Upper lobe of left lung (tissue), 4 donors: ENCODE data around the gene ABCG1.

Source experiments
- POLR2A ChIP-seq, 4 donors: fragments of 450-650 bp; IDR thresholded peaks; one replicate each; pipeline ENCODE4 v1.5.1; 2016 to 2017; ENCODE audit warnings: antibody characterized with exemption in 4 of 4, mild to moderate bottlenecking in 2 of 4
- POLR2AphosphoS5 ChIP-seq, 2 donors: sonication (generic); formaldehyde crosslinking; IDR thresholded peaks; one replicate each; pipeline ENCODE4 v1.5.1; 2017; ENCODE audit warnings: antibody characterized with exemption in 2 of 2
- TF ChIP-seq, protein P1 (sequence below), 6 experiments: fragments of 450-650 bp in 4 of 6; fragments of 200-600 bp in 2 of 6; sonication (generic) in 2 of 6; IDR thresholded peaks; one replicate each; pipeline ENCODE4 v1.5.1; 2016 to 2019; ENCODE audit warnings: antibody characterized with exemption in 6 of 6

DNA sequence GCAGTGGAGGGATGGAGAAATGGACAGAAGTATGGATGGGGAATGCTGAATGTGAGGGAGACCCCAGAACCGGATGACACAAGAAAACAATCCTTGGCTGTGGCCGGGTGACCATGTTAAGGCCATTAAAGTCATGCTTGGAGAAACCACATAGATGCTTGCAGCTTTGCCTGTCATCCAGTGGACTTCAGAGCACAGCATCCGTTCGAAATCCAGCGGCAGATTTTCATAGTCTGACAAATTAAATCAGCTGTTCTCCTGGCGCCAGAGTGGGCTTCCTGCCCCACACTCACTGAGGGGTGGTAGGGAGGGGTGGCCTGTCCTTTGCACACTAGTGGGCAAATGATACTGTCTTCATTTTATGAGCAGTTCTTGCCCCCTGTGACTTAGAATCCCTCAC, 35.1 kb downstream of the ABCG1 start:
- TF ChIP-seq, protein P1, sequence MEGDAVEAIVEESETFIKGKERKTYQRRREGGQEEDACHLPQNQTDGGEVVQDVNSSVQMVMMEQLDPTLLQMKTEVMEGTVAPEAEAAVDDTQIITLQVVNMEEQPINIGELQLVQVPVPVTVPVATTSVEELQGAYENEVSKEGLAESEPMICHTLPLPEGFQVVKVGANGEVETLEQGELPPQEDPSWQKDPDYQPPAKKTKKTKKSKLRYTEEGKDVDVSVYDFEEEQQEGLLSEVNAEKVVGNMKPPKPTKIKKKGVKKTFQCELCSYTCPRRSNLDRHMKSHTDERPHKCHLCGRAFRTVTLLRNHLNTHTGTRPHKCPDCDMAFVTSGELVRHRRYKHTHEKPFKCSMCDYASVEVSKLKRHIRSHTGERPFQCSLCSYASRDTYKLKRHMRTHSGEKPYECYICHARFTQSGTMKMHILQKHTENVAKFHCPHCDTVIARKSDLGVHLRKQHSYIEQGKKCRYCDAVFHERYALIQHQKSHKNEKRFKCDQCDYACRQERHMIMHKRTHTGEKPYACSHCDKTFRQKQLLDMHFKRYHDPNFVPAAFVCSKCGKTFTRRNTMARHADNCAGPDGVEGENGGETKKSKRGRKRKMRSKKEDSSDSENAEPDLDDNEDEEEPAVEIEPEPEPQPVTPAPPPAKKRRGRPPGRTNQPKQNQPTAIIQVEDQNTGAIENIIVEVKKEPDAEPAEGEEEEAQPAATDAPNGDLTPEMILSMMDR (IDR thresholded peaks at IDR 0.05): no peak
- no peak for TF ChIP-seq POLR2A (IDR thresholded peaks at IDR 0.05)
- no peak for TF ChIP-seq POLR2AphosphoS5 (IDR thresholded peaks at IDR 0.05)
